ENCODE data around the gene SUMO4. TPM values are rescaled to one million over a fixed set of nuclear protein-coding genes. Genes with fewer than 3 reads are reported as not detected.

Gene SUMO4
- total RNA-seq, 4 donors from 2014 or later, result 0.58 to 2.1 (median 1.0) TPM

- H3K9me3 ChIP-seq, result no peaks in the 10 kb centered on the region
- no peak overlapping the region for H3K4me3 ChIP-seq
- TF ChIP-seq EP300 (IDR thresholded peaks at IDR 0.05) (no peak), POLR2AphosphoS5 (IDR thresholded peaks at IDR 0.05) (no peak), CTCF (IDR thresholded peaks at IDR 0.05) (no peak), POLR2A (IDR thresholded peaks at IDR 0.05; ENCODE audit: low read depth) (no peak)
- H3K4me1 ChIP-seq, result no peaks in the 10 kb centered on the region
- no peak overlapping the region for H3K27ac ChIP-seq (replicated peaks in 1 of 4)
- WGBS, result 96% methylated on average over 3 of the region's 3 CpGs
- DNase-seq (ENCODE audit: extremely low spot score), result no peak
- H3K36me3 ChIP-seq, result peaks cover 15 to 42% (median 29%) of the 10 kb centered on the region in 4 donors
- intact Hi-C loops (cut with DNase I), result no loop called here
- H3K27me3 ChIP-seq, result no peaks in the 10 kb centered on the region
These were observed 3.5 kb downstream of the SUMO4 start for GRCh38 chr6:149403534-149403933.

- TF ChIP-seq POLR2A (IDR thresholded peaks at IDR 0.05; ENCODE audit: low read depth) (no peak), POLR2AphosphoS5 (IDR thresholded peaks at IDR 0.05) (no peak), CTCF (IDR thresholded peaks at IDR 0.05) (no peak), EP300 (IDR thresholded peaks at IDR 0.05) (no peak)
- Histone ChIP-seq H3K27me3 (no peaks in the 10 kb centered on the region), H3K4me1 (peaks cover 0 to 5% (median 0%) of the 10 kb centered on the region in 4 donors), H3K36me3 (peaks cover 11 to 39% (median 22%) of the 10 kb centered on the region in 4 donors), H3K4me3 (no peak overlapping the region), H3K27ac (replicated peaks in 1 of 4) (no peak overlapping the region), H3K9me3 (no peaks in the 10 kb centered on the region)
- DNase-seq (ENCODE audit: extremely low spot score), result no peak
- intact Hi-C loops (cut with DNase I), result no loop called here
- whole genome bisulfite sequencing, result 81% methylated on average over 5 of the region's 5 CpGs
These were observed 6.0 kb downstream of the SUMO4 start for GRCh38 chr6:149405823-149406765.

GRCh38 chr6:149409617-149410016 is 9.6 kb downstream of the SUMO4 start:
- peaks cover 10 to 32% (median 13%) of the 10 kb centered on the region in 4 donors for H3K36me3 ChIP-seq
- H3K9me3 ChIP-seq, result no peaks in the 10 kb centered on the region
- no peak for DNase-seq (ENCODE audit: extremely low spot score)
- no peaks in the 10 kb centered on the region for H3K27me3 ChIP-seq
- 93% methylated on average over 3 of the region's 3 CpGs for WGBS
- no peak overlapping the region for H3K27ac ChIP-seq (replicated peaks in 1 of 4)
- intact Hi-C loops (cut with DNase I), result no loop called here
- H3K4me1 ChIP-seq, result peaks cover 0 to 5% (median 0%) of the 10 kb centered on the region in 4 donors
- TF ChIP-seq POLR2AphosphoS5 (IDR thresholded peaks at IDR 0.05) (no peak), EP300 (IDR thresholded peaks at IDR 0.05) (no peak)
- no peak overlapping the region for H3K4me3 ChIP-seq

GRCh38 chr6:149410557-149410956 is 10.5 kb downstream of the SUMO4 start:
- peaks cover 10 to 32% (median 13%) of the 10 kb centered on the region in 4 donors for H3K36me3 ChIP-seq
- intact Hi-C loops (cut with DNase I), result no loop called here
- H3K9me3 ChIP-seq, result no peaks in the 10 kb centered on the region
- no peak for DNase-seq (ENCODE audit: extremely low spot score)
- peaks cover 0 to 5% (median 0%) of the 10 kb centered on the region in 4 donors for H3K4me1 ChIP-seq
- H3K27ac ChIP-seq (replicated peaks in 1 of 4), result no peak overlapping the region
- no peaks in the 10 kb centered on the region for H3K27me3 ChIP-seq
- TF ChIP-seq POLR2AphosphoS5 (IDR thresholded peaks at IDR 0.05) (no peak), CTCF (IDR thresholded peaks at IDR 0.05) (no peak), EP300 (IDR thresholded peaks at IDR 0.05) (no peak), POLR2A (IDR thresholded peaks at IDR 0.05; ENCODE audit: low read depth) (no peak)
- H3K4me3 ChIP-seq, result no peak overlapping the region

- WGBS, result 75% methylated on average over 4 of the region's 4 CpGs
These were observed 13.9 kb downstream of the SUMO4 start for GRCh38 chr6:149414009-149414408.

More at GRCh38 chr6:149414009-149414408, 13.9 kb downstream of the SUMO4 start:
- no peaks in the 10 kb centered on the region for H3K27me3 ChIP-seq
- no peak overlapping the region for H3K4me3 ChIP-seq
- peaks cover 10 to 24% (median 11%) of the 10 kb centered on the region in 4 donors for H3K36me3 ChIP-seq
- H3K27ac ChIP-seq (replicated peaks in 1 of 4), result no peak overlapping the region
- H3K4me1 ChIP-seq, result peaks cover 0 to 5% (median 0%) of the 10 kb centered on the region in 4 donors
- intact Hi-C loops (cut with DNase I), result no loop called here
- H3K9me3 ChIP-seq, result no peaks in the 10 kb centered on the region
- no peak for DNase-seq (ENCODE audit: extremely low spot score)
- TF ChIP-seq EP300 (IDR thresholded peaks at IDR 0.05) (no peak), CTCF (IDR thresholded peaks at IDR 0.05) (no peak), POLR2AphosphoS5 (IDR thresholded peaks at IDR 0.05) (no peak), POLR2A (IDR thresholded peaks at IDR 0.05; ENCODE audit: low read depth) (no peak)
